ENCODE data around the gene TTC33.

The TTC33 gene

GRCh38 chr5:40503439-40503838, 252.3 kb downstream of the TTC33 start:
- DNase-seq = no peak

- no peak for DNase-seq
Observed at GRCh38 chr5:40502736-40503135, 253.0 kb downstream of the TTC33 start.

GRCh38 chr5:40501711-40502444, 253.9 kb downstream of the TTC33 start:
- no peak for DNase-seq

GRCh38 chr5:40499518-40500273, 256.1 kb downstream of the TTC33 start:
- no peak for DNase-seq

- no peak for DNase-seq
Observed at GRCh38 chr5:40499007-40499406, 256.8 kb downstream of the TTC33 start.

GRCh38 chr5:40497573-40497972, 258.2 kb downstream of the TTC33 start:
- peak; percentile 59 for DNase-seq

- DNase-seq = no peak
Observed at GRCh38 chr5:40495237-40495635, 260.5 kb downstream of the TTC33 start.

- no peak for DNase-seq
Observed at GRCh38 chr5:40494631-40495236, 261.0 kb downstream of the TTC33 start.

- DNase-seq = no peak
Observed at GRCh38 chr5:40492056-40492455, 263.7 kb downstream of the TTC33 start.

GRCh38 chr5:40491644-40492043, 264.1 kb downstream of the TTC33 start:
- DNase-seq = no peak

- DNase-seq = no peak
Observed at GRCh38 chr5:40490464-40491111, 265.2 kb downstream of the TTC33 start.

- no peak for DNase-seq
Observed at GRCh38 chr5:40489421-40489820, 266.3 kb downstream of the TTC33 start.

- no peak for DNase-seq
Observed at GRCh38 chr5:40486437-40487275, 269.1 kb downstream of the TTC33 start.

- no peak for DNase-seq
Observed at GRCh38 chr5:40485021-40485998, 270.5 kb downstream of the TTC33 start.

GRCh38 chr5:40484495-40484894, 271.3 kb downstream of the TTC33 start:
- no peak for DNase-seq

GRCh38 chr5:40483316-40483715, 272.4 kb downstream of the TTC33 start:
- DNase-seq = peak; percentile 29

GRCh38 chr5:40481241-40481640, 274.5 kb downstream of the TTC33 start:
- no peak for DNase-seq

GRCh38 chr5:40480392-40480791, 275.4 kb downstream of the TTC33 start:
- no peak for DNase-seq

- DNase-seq = no peak
Observed at GRCh38 chr5:40479939-40480338, 275.8 kb downstream of the TTC33 start.

- DNase-seq = no peak
Observed at GRCh38 chr5:40478766-40479165, 277.0 kb downstream of the TTC33 start.

- peak; percentile 15 for DNase-seq
Observed at GRCh38 chr5:40477856-40478546, 277.8 kb downstream of the TTC33 start.
